Epithelial cell of esophagus (primary cell): ENCODE results near the gene PCDH8.

Experiments used
- DNase-seq: peaks from one replicate; pipeline ENCODE4 v3.0.0; 2010; ENCODE audit warnings: low read depth
- H3K4me3 ChIP-seq: 2 replicates; pipeline ENCODE4 v1.5.1; 2011; ENCODE audit warnings: mild to moderate bottlenecking, low read length, control low read depth
- TF ChIP-seq, protein P1 (sequence below): IDR thresholded peaks from 2 replicates; pipeline ENCODE4 v1.5.1; 2011; ENCODE audit warnings: low read depth, mild to moderate bottlenecking, low read length, control low read depth, inconsistent platforms; ENCODE audit not compliant: insufficient read depth; ENCODE audit errors: missing control alignments

PCDH8 gene

DNA sequence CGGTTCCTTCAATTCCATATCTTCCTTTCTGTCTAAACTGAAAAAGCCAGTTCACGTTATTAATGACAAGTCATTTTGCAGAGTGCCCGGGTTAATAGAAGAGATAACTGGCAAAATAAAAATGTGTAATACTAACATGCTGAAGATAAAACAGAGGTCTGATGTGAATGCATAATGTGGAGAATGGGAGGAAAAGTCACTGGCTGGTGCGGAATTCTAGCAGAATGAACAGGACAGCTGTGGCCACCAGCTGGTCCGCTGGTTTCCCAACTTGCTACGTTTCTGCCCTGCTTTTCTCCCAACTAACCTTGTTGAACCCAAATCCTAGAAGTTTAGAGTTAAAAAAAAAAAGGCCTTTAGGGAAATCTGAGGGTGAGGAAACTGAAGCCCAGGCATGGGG, 42.4 kb downstream of the PCDH8 start:
- no peak overlapping the region for H3K4me3 ChIP-seq
- no peak for DNase-seq
- TF ChIP-seq, protein P1, sequence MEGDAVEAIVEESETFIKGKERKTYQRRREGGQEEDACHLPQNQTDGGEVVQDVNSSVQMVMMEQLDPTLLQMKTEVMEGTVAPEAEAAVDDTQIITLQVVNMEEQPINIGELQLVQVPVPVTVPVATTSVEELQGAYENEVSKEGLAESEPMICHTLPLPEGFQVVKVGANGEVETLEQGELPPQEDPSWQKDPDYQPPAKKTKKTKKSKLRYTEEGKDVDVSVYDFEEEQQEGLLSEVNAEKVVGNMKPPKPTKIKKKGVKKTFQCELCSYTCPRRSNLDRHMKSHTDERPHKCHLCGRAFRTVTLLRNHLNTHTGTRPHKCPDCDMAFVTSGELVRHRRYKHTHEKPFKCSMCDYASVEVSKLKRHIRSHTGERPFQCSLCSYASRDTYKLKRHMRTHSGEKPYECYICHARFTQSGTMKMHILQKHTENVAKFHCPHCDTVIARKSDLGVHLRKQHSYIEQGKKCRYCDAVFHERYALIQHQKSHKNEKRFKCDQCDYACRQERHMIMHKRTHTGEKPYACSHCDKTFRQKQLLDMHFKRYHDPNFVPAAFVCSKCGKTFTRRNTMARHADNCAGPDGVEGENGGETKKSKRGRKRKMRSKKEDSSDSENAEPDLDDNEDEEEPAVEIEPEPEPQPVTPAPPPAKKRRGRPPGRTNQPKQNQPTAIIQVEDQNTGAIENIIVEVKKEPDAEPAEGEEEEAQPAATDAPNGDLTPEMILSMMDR, result no peak

DNA sequence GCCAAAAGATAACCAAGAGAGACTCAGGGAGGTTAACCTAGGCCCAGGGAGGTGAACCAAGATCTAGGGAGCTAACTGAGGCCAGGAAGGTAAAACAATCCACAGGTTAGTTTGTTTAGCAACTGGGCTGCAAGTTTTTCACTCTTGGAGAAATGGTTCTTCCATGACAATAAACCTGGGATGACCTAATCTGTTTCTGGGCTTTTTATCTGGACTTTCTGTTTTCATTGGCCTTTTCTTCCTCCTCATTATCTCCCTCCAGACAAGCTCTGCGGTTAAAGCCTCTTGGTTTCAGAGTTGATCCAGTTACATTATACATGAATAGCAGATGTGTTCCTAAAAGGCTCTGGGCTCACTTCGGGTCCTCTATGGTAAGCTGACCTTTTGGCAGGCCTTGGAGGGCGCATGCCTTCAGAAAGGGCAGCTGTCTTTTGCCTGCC, 44.2 kb downstream of the PCDH8 start:
- TF ChIP-seq, protein P1, result no peak
- H3K4me3 ChIP-seq, result no peak overlapping the region
- DNase-seq, result no peak

DNA sequence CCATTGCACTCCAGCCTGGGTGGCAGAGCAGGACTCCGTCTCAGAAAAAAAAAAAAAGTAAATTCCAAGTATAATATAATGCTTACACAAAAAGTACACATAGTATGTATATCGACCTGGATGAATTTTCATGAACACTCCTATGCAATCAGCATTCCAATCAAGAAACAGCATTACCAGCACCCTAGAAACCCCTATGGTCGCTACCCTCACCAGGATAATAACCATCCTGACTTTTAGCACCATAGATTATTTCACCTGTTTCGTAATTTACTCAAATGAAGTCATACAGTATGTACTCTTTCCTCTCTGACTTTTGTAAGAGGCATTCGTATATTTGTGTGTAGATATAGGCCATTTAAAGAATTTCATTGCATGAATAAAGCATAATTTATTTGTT, 47.6 kb downstream of the PCDH8 start:
- TF ChIP-seq, protein P1, result no peak
- no peak overlapping the region for H3K4me3 ChIP-seq
- no peak for DNase-seq

DNA sequence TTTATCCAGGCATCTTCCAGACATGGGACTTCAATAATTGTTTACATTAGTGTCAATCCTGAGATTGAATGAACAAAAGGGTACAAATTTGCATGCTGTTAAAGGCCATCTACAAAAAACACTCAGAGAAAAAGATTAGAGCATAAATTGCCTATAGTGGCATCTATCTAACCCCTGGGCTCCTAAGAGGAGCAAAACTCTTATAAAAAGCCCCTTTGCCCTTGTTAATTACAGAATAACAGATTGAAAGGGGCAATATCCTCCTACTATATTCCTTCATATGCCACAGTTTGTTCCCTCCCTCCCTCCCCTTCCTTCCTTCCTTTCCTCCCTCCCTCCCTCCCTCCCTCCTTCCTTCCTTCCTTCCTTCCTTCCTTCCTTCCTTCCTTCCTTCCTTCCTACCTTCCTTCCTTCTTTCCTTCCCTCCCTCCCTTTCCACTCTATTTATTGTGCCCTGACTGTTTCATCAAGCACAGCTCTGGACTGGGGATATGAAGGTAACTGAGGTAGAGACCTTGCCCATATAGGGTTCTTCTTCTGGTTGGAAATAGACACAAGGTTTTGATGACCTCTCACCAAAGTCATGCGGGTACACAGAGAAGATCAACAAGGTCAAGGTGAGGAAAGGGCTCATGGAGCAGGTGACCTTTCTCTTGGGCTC, 49.5 kb downstream of the PCDH8 start:
- TF ChIP-seq, protein P1, result no peak
- no peak overlapping the region for H3K4me3 ChIP-seq
- DNase-seq, result no peak

DNA sequence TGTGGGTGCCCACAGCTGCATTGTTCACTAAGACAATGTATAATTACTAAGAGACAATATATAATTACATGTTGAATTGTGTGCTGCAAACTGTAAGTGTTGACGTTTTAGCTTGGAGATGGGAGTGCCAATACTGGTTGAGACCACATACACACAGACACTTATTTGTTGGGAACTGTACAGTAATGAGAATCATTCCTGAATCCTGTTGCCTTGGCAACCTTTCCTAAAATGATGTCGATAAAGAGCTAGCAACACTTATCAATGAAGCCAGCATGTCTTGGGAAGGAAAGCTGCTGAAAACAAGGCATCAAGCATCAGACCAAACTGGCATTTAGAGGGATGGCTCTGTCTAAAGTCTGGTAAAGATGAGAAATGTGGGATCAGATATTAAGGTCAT, 51.3 kb downstream of the PCDH8 start:
- DNase-seq, result no peak
- TF ChIP-seq, protein P1, result no peak
- no peak overlapping the region for H3K4me3 ChIP-seq

DNA sequence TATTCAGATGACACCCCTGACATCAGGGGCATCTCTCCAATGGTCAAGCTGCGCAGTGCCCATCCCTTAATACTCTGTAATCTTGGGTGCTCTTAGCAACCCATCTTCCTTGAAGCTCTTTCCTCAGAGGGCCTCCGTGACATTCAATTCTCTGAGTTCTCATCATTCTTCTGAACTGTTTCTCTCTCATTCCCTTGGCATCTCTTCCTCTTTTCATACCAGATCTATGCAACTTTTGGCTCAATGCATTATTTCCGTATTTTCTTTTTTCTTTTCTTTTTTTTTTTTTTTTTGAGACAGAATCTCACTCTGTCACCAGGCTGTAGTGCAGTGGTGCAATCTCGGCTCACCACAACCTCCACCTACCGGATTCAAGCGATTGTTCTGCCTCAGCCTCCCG, 53.9 kb downstream of the PCDH8 start:
- DNase-seq, result no peak
- TF ChIP-seq, protein P1, result no peak
- no peak overlapping the region for H3K4me3 ChIP-seq

DNA sequence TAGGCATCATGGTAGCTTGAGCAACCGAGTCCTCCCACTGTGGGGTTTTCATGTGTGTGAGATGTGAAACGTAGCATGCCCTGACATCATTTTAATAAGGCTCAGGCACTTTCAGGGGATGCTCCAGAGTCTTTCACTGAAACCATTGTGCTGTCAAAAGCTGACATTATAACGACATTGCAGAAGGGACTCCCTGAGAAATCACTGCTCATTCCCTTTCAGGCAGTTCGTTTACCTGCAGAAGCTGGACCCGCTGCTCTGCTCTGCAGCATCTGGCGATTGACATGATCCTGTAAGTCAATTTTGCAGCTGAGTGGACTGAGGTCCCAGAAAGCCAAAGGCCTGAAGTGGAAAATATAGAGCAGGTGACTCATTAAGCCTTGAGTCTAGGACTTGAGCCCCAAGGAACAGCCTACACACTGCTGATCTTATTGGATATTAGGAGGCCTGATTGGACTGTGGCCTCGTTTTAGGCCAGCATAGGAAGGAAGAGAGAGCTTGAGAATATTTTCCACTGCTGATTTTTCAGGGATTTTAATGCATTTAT, 54.9 kb downstream of the PCDH8 start:
- TF ChIP-seq, protein P1, result no peak
- no peak overlapping the region for H3K4me3 ChIP-seq
- DNase-seq, result no peak
